Breast epithelium (tissue), 3 donors: ENCODE data around the gene ZNF536.

Source experiments
- CTCF ChIP-seq, 3 donors: fragments of 450-650 bp; IDR thresholded peaks; one replicate each; pipeline ENCODE4 v1.5.1; 2016 to 2017; ENCODE audit warnings: antibody characterized with exemption in 3 of 3, mild to moderate bottlenecking in 3 of 3, moderate library complexity in 3 of 3
- POLR2A ChIP-seq: fragments of 450-650 bp; IDR thresholded peaks from one replicate; pipeline ENCODE4 v1.6.1; 2016; ENCODE audit warnings: antibody characterized with exemption, mild to moderate bottlenecking, moderate library complexity
- POLR2AphosphoS5 ChIP-seq, 3 donors: sonication (generic); formaldehyde crosslinking; IDR thresholded peaks; one replicate each; pipeline ENCODE4 v1.6.1; 2017; ENCODE audit warnings: antibody characterized with exemption in 3 of 3

GRCh38 chr19:30358319-30358718 lies 13.9 kb upstream of the ZNF536 start:
- TF ChIP-seq CTCF (IDR thresholded peaks at IDR 0.05) (no peak), POLR2A (no peak), POLR2AphosphoS5 (IDR thresholded peaks at IDR 0.05) (no peak)
